Muscle layer of duodenum (tissue), 2 donors: ENCODE results near the gene CASP1.
A peak's percentile ranks its signal among the peaks of the same experiment; 100 is the strongest.
"Not testable (repeated sequence)": the region's sequence is repeated elsewhere in the genome, so short reads cannot be mapped to it uniquely, and the experiment has no call there.

ENCODE experiments used
- H3K27ac ChIP-seq: one replicate; pipeline ENCODE4 v1.7.0; 2013; ENCODE audit warnings: mild to moderate bottlenecking, low read length
- H3K27me3 ChIP-seq: one replicate; pipeline ENCODE4 v1.7.0; 2013; ENCODE audit warnings: low read depth, mild to moderate bottlenecking, control low read depth, low read length
- H3K36me3 ChIP-seq, 2 donors: one replicate each; pipeline ENCODE4 v1.7.0; 2013; ENCODE audit warnings: low read length in 2 of 2, control low read depth in 1 of 2, mild to moderate bottlenecking in 1 of 2; ENCODE audit not compliant: insufficient read depth in 2 of 2, control insufficient read depth in 1 of 2
- H3K4me1 ChIP-seq, 2 donors: one replicate each; pipeline ENCODE4 v1.7.0; 2013; ENCODE audit warnings: low read length in 2 of 2, mild to moderate bottlenecking in 2 of 2, control low read depth in 1 of 2, moderate library complexity in 1 of 2; ENCODE audit not compliant: insufficient read depth in 2 of 2, control insufficient read depth in 1 of 2
- H3K4me3 ChIP-seq, 2 donors: one replicate each; pipeline ENCODE4 v1.7.0; 2013; ENCODE audit warnings: low read length in 2 of 2, low read depth in 1 of 2, mild to moderate bottlenecking in 1 of 2
- H3K9me3 ChIP-seq, 2 donors: one replicate each; pipeline ENCODE4 v1.7.0; 2013; ENCODE audit warnings: low read length in 2 of 2, control low read depth in 1 of 2, mild to moderate bottlenecking in 1 of 2; ENCODE audit not compliant: control insufficient read depth in 1 of 2
- donor health status: healthy.

Gene CASP1

GRCh38 chr11:105069749-105070148, 34.8 kb upstream of the CASP1 start:
- H3K4me3 ChIP-seq, H3K27ac ChIP-seq, H3K27me3 ChIP-seq, H3K9me3 ChIP-seq, H3K36me3 ChIP-seq, H3K4me1 ChIP-seq: not testable (repeated sequence)

- H3K27ac ChIP-seq, H3K27me3 ChIP-seq, H3K9me3 ChIP-seq, H3K4me3 ChIP-seq, H3K4me1 ChIP-seq, H3K36me3 ChIP-seq: not testable (repeated sequence)
Observed at GRCh38 chr11:105063245-105063941, 28.4 kb upstream of the CASP1 start.

GRCh38 chr11:105057432-105057831, 22.5 kb upstream of the CASP1 start:
- no peaks in the 10 kb centered on the region for H3K36me3 ChIP-seq

GRCh38 chr11:105056446-105056845, 21.5 kb upstream of the CASP1 start:
- Histone ChIP-seq H3K36me3 (no peaks in the 10 kb centered on the region), H3K27me3 (no peaks in the 10 kb centered on the region), H3K4me1 (no peaks in the 10 kb centered on the region), H3K9me3 (no peaks in the 10 kb centered on the region), H3K27ac (no peak overlapping the region), H3K4me3 (no peak overlapping the region)

More at GRCh38 chr11:105057432-105057831, 22.5 kb upstream of the CASP1 start:
- no peak overlapping the region for H3K27ac ChIP-seq
- H3K4me1 ChIP-seq: no peaks in the 10 kb centered on the region
- no peaks in the 10 kb centered on the region for H3K27me3 ChIP-seq
- no peaks in the 10 kb centered on the region for H3K9me3 ChIP-seq
- H3K4me3 ChIP-seq: no peak overlapping the region

- Histone ChIP-seq H3K4me3 (no peak overlapping the region), H3K36me3 (no peaks in the 10 kb centered on the region), H3K27me3 (no peaks in the 10 kb centered on the region), H3K27ac (no peak overlapping the region), H3K4me1 (no peaks in the 10 kb centered on the region), H3K9me3 (no peaks in the 10 kb centered on the region)
Observed at GRCh38 chr11:105054723-105055493, 20.0 kb upstream of the CASP1 start.

DNA sequence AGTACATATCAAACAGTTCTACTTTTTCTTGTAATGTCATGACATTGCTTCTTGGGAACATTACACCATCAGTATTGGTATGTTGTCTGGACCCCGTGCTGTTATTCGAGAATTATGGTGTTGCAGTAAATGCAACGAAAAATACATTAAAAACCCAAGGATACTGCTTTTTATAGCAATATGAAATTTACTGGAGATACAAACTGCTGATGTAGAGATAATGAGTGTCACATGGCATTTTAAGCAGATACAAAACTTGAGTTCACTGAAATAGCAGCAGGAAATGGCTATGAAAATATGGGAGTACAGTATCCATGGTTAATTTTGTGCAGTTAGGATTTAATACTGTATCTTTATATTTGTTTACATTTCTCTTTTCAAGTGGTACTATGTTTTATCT, 17.5 kb upstream of the CASP1 start:
- H3K9me3 ChIP-seq: no peaks in the 10 kb centered on the region
- no peak overlapping the region for H3K4me3 ChIP-seq
- H3K27me3 ChIP-seq: no peaks in the 10 kb centered on the region
- H3K36me3 ChIP-seq: no peaks in the 10 kb centered on the region
- H3K27ac ChIP-seq: no peak overlapping the region
- H3K4me1 ChIP-seq: no peaks in the 10 kb centered on the region

GRCh38 chr11:105051559-105051958, 16.6 kb upstream of the CASP1 start:
- no peak overlapping the region for H3K27ac ChIP-seq
- H3K27me3 ChIP-seq: no peaks in the 10 kb centered on the region
- no peaks in the 10 kb centered on the region for H3K9me3 ChIP-seq
- peaks cover 5 to 9% of the 10 kb centered on the region in 2 donors for H3K4me1 ChIP-seq
- H3K36me3 ChIP-seq: no peaks in the 10 kb centered on the region
- H3K4me3 ChIP-seq: no peak overlapping the region

DNA sequence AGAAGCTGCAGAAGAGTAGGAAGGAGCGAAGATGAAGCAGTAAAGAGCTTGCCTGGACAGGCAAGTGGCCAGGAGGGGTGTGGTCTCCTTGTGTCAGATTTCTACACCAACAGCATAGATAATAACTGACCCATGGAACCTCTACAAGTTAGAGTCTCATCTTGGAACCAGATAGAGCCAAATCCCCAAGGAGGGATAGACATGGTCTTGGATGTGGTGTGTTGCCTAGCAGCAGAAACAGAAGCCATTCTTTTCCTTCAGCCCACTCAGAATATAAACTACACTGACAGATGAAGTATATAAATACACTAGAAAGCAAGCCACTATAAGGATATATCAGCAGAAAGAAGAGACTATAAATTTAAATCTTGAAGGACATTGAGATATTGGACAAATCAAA, 14.5 kb upstream of the CASP1 start:
- Histone ChIP-seq H3K4me3 (no peak overlapping the region), H3K36me3 (no peaks in the 10 kb centered on the region), H3K4me1 (peaks cover 8 to 20% of the 10 kb centered on the region in 2 donors), H3K9me3 (no peaks in the 10 kb centered on the region), H3K27me3 (no peaks in the 10 kb centered on the region), H3K27ac (no peak overlapping the region)

- Histone ChIP-seq H3K27me3 (no peaks in the 10 kb centered on the region), H3K27ac (no peak overlapping the region), H3K36me3 (no peaks in the 10 kb centered on the region), H3K9me3 (no peaks in the 10 kb centered on the region), H3K4me1 (peaks cover 8 to 20% of the 10 kb centered on the region in 2 donors), H3K4me3 (no peak overlapping the region)
Observed at GRCh38 chr11:105046898-105047579, 12.1 kb upstream of the CASP1 start.

DNA sequence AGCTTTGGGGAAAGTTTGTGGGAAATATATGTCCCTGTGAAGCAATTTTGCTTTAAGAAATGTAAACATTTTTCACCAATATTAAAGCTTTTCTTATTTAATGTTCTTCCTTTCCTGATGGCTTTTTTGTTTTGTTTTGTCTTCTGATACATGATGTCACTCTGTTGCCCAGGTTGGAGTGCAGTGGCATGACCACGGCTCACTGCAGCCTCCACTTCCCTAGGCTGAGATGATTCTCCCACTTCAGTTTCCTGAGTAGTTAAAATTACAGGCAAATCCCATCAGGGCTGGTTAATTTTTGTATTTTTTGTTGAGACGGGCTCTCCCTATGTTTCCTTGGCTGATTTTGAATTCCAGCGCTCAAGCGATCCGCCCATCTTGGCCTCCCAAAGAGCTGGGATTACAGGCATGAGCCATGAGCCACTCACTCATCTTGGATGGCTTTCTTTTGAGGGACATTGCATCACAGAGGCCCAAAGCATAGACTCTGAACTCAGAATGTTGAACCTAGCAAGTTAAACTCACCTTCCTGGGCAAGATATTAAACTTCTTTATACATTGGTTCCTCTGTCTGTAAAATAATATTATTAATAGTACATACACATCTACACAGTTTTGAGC, 10.8 kb upstream of the CASP1 start:
- Histone ChIP-seq H3K4me3 (peak overlapping the region; percentile 46 to 65), H3K27me3 (no peaks in the 10 kb centered on the region), H3K4me1 (peaks cover 8 to 20% of the 10 kb centered on the region in 2 donors), H3K9me3 (no peaks in the 10 kb centered on the region), H3K27ac (peak overlapping the region; percentile 89), H3K36me3 (no peaks in the 10 kb centered on the region)
